ENCODE data around the gene NEU2.
"Not testable (repeated sequence)": the region's sequence is repeated elsewhere in the genome, so short reads cannot be mapped to it uniquely, and the experiment has no call there.

The NEU2 gene

GRCh38 chr2:233056961-233057605 is 24.6 kb downstream of the NEU2 start:
- no peak for DNase-seq (ENCODE audit: low read depth in 2 of 2)

DNA sequence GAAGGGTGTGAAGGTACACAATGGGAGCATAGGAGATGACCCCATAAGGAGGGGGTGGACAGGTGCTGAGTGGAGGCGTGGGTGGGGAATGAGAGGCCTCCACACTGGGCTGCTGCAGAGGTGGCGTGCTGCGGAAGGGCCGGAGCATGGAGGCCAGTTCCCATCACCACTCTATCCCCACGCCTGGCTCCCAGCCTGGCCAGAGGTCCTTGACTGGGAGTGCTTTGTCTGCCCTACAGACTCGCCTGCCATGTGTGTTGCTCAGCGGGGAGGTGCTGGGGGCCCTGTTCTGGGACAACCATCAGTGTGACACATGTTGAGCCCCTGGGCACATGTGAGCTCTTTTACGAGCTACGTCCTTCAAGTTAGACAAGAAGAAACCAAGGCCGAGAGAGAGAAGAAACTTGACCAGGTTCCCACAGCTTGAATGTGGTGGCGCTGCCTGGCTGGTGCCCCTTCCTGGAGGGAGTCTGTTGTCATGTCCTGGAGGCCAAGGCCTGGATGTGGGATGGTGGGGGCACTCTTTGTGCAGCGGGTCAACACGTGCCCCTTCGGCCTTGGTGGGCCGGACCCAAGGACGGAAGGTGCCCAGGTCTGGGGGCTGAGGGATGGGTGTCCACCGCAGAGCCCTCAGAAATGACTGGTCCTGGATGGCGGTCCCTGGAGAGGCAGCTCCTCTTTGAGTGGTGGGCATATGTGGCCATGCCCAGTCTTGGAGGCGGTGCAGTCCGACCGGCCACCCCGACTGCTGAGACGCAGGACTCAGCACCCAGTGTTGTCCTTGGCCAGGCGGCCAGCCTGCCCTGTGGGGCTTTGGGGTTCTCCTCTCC is 26.5 kb downstream of the NEU2 start:
- no peak for DNase-seq (ENCODE audit: low read depth in 2 of 2)

GRCh38 chr2:233059547-233059796 is 27.0 kb downstream of the NEU2 start:
- no peak for DNase-seq (ENCODE audit: low read depth in 2 of 2)

DNA sequence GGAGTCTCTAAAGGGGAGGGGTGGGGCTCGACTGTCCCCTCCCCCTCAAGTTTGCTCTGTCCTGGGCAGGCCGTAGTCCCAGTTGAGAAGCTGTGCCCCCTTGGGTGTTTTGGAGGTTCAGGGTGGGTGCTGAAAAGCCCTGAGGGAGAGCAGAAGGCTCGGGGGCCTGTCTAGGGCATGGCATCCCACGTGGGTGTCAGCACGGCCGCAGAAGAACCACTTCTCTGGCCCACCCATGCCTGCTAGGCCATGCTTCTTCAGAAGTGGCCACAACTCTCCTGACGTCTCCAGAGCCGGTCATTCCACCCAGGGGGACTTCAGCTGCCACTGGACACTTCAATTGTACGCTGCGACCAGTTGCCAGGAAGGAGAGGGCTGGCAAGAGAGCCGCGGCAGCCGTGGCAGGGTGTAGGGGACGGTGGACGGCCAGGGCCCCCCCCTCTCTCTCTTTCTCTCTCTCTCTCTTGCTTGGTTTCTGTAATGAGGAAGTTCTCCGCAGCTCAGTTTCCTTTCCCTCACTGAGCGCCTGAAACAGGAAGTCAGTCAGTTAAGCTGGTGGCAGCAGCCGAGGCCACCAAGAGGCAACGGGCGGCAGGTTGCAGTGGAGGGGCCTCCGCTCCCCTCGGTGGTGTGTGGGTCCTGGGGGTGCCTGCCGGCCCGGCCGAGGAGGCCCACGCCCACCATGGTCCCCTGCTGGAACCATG is 27.5 kb downstream of the NEU2 start, which contains the start of gene INPP5D:
Gene INPP5D, plus strand, starts transcription at position 546 of the 704 bp plus-strand sequence. Its CDS starts 137 bp downstream, at position 683.
- DNase-seq (ENCODE audit: low read depth in 2 of 2): peak; percentile 55

GRCh38 chr2:233060501-233060979 is 28.1 kb downstream of the NEU2 start:
- no peak for DNase-seq (ENCODE audit: low read depth in 2 of 2)

- DNase-seq (ENCODE audit: low read depth in 2 of 2): no peak
Measured at GRCh38 chr2:233060980-233061590, 28.6 kb downstream of the NEU2 start.

DNA sequence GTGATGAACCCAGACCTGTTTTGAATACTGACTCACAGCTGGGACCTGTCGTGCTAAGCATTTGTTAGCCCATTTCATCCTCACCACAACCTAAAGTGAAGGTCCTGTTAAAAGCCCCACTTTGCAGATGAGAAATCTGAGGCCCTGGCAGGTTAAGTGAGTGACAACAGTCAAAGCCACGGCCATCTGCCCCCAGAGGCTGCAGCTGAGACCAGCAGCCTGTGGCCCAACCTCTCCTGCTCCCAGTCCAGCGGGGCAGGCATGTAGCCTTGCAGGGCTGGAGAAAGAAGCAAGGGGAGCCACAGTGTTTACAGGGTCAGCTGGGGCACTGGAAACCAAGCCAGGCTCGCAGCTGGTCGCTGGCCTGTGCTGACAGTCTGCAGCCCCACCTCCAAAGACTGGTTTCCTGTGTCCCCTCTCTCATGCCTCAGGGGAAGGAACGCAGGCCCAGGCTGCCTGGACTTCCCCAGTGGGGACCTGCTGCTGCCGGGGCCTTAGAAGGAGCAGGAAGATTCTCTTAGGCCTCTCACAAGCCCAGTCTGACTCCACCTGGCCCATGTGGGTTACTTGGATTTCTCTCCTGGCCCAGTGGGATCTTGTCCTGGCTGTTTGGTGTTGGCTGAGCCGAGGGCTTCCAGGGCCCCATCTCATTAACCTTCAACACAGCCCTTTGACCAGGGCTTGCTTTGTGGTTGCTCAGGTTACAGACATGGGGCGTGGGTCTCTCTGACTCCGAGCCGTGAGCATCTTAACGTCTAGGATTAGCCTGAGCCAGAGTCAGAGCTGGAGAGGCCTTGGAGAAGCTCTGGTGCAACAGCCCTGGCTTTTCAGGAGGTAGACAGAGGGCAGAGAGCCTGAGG is 29.3 kb downstream of the NEU2 start:
- no peak for DNase-seq (ENCODE audit: low read depth in 2 of 2)

DNA sequence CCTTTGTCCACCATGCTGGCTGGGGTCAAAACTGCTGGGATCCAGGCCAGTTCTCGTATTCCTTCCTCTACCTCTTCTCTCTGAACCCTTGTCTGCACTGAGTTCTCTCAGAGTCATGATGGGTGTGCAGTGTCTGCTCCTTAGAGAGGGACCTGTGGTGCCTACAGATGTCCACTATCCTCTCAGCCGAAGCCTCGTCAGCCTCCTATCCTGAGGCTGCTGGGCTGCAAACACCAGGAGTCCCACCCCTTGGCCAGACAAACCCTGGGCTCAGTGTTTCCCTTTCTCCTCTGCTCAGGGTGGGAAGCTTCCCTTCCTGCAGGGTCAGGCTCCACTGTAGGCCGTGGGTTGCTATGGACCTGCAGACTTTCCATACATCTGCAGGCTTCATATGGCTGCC is 30.0 kb downstream of the NEU2 start:
- no peak for DNase-seq (ENCODE audit: low read depth in 2 of 2)

GRCh38 chr2:233062946-233063268 is 30.4 kb downstream of the NEU2 start:
- DNase-seq (ENCODE audit: low read depth in 2 of 2): no peak

DNA sequence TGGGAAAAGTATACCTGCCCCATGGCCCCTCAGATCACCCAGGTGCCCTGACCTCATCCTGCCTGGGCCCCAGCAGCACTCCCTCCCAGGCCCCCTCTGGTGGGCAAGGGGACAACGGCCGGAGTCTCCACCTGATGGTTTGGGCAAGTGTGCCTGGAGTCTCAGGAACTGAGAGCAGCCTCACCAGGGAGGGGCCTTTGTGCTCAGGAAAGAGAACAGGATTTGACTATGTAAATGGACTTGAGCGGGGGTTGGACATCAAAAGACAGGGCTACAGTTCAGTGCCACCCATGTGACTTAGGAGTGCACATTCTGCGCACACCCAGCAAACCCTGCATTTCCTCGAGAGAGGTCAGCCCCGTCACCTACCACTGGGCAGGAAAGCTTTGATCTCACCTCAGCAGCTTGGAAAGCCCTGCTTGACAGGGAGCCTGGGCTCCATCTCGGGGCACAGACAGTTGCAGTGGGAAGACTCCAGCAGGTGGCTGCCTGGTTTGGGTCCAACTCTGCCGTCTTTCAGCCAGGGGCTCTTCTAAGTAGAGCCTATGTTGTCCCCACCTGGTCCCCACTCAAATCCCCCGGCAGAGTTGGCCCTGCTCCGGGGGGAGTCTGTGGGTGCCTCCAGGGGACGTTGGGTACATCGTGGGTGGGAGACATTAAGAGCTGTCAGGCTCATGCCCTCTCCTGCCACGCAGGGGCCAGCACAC is 30.9 kb downstream of the NEU2 start:
- DNase-seq (ENCODE audit: low read depth in 2 of 2): no peak

- DNase-seq (ENCODE audit: low read depth in 2 of 2): no peak
Measured at GRCh38 chr2:233063976-233064411, 31.5 kb downstream of the NEU2 start.

GRCh38 chr2:233064530-233065199 is 32.2 kb downstream of the NEU2 start:
- DNase-seq (ENCODE audit: low read depth in 2 of 2): no peak

GRCh38 chr2:233065200-233065589 is 32.7 kb downstream of the NEU2 start:
- DNase-seq (ENCODE audit: low read depth in 2 of 2): not testable (repeated sequence)

DNA sequence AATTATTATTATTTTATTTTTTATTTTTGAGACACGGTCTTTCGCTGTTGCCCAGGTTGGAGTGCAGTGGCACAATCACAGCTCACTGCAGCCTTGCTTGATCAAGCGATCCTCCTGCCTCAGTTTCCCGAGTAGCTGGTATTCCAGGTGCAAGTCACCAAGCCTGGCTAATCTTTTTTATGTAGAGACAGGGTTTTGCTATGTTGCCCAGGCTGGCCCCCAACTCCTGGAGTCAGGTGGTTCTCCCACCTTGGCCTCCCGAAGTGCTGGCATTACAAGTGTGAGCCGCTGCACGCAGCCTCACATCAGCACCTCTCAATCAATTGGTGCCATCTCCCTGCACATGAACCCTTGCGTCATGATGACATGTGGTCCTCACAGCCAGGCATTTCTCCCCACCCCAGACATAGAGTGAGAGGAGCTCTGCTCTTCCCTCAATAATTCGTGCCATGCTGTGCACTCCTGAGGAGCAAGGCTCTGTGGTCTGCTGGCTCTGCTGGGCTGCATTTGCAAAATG is 33.5 kb downstream of the NEU2 start:
- DNase-seq (ENCODE audit: low read depth in 2 of 2): no peak

DNA sequence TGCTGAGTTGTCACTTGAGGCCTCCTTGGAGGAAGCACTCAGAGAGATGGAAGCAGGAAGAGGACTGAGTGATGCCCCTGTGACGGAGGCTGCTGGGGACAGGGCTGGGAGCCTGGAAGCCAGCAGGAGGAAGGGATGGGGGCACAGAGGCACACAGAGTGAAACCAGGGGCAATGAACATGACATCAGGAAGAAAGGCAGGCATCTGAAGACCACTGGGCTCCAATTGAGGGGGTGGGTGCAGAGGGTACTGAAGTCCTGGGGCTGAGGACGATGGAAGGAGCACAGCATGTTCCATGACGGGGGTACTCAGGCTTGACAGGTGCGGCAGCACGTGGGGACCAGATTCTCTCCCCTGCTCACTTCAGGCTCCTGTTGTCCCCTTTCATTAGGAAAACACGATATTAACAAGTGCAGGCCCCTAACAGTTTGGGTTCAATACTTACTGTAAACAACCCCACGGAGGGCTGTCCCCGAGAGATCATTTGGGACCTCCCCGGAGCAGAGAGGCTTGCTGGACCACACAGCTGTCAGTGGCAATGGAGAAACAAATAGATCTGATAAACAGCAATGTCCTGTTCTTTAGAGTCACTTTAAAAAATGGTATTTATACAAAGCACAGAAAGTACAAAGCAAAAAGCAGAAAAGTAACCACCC is 36.4 kb downstream of the NEU2 start:
- DNase-seq (ENCODE audit: low read depth in 2 of 2): no peak

DNA sequence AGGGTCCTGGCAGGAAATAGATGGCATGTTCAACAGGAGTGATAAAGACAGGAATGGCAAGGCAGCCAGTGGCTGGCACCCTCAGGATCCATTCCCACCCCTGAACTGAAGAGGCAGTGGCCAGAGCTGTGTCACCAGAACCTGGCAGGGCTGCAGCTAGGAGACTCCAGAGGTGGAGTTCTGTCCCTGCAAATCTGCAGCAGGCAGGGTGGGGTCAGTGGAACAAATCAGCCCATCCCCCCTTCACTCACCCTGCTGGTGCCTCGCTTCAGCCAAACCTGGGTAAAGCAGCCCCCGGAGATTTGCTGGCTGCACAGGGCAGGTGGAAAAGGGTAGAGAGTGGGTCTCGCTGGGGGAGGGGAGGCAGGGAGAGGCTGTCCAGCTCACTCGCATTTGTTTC is 40.4 kb downstream of the NEU2 start:
- DNase-seq (ENCODE audit: low read depth in 2 of 2): no peak

- DNase-seq (ENCODE audit: low read depth in 2 of 2): no peak
Measured at GRCh38 chr2:233074106-233074505, 41.6 kb downstream of the NEU2 start.

DNA sequence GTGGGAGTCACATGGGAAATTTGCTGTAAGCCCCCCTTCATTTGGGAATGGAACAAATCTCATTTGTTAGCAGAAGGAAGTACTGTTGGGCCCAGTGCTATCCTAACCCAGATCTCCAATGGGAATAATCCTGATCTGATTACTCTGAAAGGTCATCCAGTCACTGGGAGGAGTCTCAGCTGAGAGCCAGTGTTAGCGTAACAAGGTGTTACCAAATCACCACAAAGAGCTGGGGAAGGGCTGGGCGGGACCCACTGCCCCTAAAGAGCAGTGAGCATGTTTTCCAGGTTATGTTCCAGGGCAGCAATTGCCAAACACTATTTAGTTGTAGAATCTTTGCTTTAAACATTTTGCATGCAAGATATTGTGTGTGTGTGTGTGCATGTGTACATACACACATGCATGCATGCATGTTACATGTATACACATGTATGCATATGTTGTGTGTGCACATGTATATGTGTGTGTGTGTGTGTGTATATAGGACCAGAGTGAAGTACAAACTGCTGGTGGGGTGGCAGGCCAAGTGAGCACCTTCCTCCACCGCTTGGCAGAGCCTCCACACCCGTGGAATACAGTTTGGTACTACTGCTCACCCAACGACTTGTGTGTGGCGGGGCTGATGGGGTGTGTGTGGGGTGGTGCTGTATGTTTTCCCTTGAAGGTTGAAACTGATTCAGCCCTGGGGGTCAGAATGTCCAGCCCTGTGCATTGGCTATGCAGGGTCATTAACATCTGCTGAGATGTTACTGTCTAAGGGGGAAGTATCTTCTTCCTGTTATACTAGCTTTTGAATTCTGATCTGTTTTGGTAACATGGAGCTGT is 42.9 kb downstream of the NEU2 start:
- DNase-seq (ENCODE audit: low read depth in 2 of 2): no peak

GRCh38 chr2:233075966-233076339 is 43.5 kb downstream of the NEU2 start:
- DNase-seq (ENCODE audit: low read depth in 2 of 2): no peak
